Large intestine (tissue), 3 donors: ENCODE data around the gene CCSER2. TPM values are rescaled to one million over a fixed set of nuclear protein-coding genes. Genes with fewer than 3 reads are reported as not detected.

Source experiments
- DNase-seq, 2 donors: peaks; one replicate each; pipeline versions ENCODE4 v3.0.0 to v3.0.0-alpha.2; 2013
- H3K27ac ChIP-seq: one replicate; pipeline ENCODE4 v1.5.1; 2013; ENCODE audit warnings: low read length
- H3K27me3 ChIP-seq: 2 replicates; pipeline ENCODE4 v1.6.1; 2013; ENCODE audit warnings: low read length; ENCODE audit not compliant: control insufficient read depth, insufficient read depth
- H3K36me3 ChIP-seq: 2 replicates; pipeline ENCODE4 v1.6.1; 2013; ENCODE audit warnings: low read length; ENCODE audit not compliant: control insufficient read depth, insufficient read depth
- H3K4me1 ChIP-seq: one replicate; pipeline ENCODE4 v1.6.1; 2013; ENCODE audit warnings: low read length; ENCODE audit not compliant: control insufficient read depth, insufficient read depth
- H3K4me3 ChIP-seq: one replicate; pipeline ENCODE4 v1.5.1; 2013; ENCODE audit warnings: low read length
- H3K9me3 ChIP-seq: one replicate; pipeline ENCODE4 v1.6.1; 2013; ENCODE audit warnings: mild to moderate bottlenecking, low read depth, low read length, moderate library complexity; ENCODE audit not compliant: control insufficient read depth
- WGBS: methylation state at CpG from one replicate; pipeline ENCODE4 v1.1.5; 2013; ENCODE audit warnings: low lambda C conversion rate; ENCODE audit not compliant: insufficient coverage; 5-methylcytosine and 5-hydroxymethylcytosine counted together
- polyA plus RNA-seq: library from polyadenylated mRNA; unstranded; fragments of 120-200 nt; gene quantifications from one replicate; pipeline ENCODE4 v1.2.1, GENCODE V29; 2013

The CCSER2 gene
- polyA plus RNA-seq, 1 donor: 16.9 TPM

DNA sequence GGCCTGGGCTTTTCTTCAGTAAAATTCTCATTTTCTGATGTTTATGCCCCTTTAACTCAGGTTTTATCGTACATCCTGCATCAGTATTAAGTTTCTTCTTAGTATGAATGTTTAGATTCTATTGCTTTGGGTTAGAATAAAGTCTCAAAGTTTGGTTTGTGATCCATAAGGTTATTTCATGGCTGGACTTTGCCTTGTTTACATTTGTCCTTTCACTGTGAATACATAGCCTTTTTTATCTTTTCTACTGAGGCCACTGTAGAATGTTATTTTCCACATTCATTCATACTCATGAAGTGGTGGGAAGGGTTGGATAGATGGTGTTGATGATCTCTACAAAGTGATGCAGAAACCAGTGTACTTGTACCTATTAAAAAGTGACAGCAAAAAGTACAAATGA is 59.8 kb downstream of the CCSER2 start:
- no peaks in the 10 kb centered on the region for H3K4me1 ChIP-seq
- peaks cover 2% of the 10 kb centered on the region for H3K36me3 ChIP-seq
- H3K4me3 ChIP-seq: no peak overlapping the region
- H3K27me3 ChIP-seq: no peaks in the 10 kb centered on the region
- no peaks in the 10 kb centered on the region for H3K9me3 ChIP-seq
- no CpG with 5 or more reads among the region's 1 CpG for WGBS
- no peak for DNase-seq
- no peak overlapping the region for H3K27ac ChIP-seq

DNA sequence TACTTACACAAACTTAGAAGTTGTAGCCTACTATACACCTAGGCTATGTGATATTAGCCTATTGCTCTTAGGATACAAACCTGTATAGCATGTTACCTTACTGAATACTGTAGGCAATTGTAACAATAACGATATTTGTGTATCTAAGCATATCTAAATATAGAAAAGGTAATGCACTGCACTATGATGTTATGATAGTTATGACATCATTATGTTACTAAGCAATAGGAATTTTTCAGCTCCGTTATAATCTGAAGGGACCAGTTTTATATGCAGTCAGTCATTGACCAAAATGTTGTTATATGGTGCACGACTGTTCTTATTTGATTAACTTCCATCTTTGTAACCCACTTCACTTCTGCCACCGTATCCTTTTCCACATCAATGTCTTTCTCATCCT is 62.0 kb downstream of the CCSER2 start:
- Histone ChIP-seq H3K9me3 (no peaks in the 10 kb centered on the region), H3K4me1 (no peaks in the 10 kb centered on the region), H3K27ac (no peak overlapping the region), H3K4me3 (no peak overlapping the region), H3K27me3 (no peaks in the 10 kb centered on the region), H3K36me3 (peaks cover 2% of the 10 kb centered on the region)
- DNase-seq: no peak
- 90% methylated on average over 2 of the region's 4 CpGs for WGBS

DNA sequence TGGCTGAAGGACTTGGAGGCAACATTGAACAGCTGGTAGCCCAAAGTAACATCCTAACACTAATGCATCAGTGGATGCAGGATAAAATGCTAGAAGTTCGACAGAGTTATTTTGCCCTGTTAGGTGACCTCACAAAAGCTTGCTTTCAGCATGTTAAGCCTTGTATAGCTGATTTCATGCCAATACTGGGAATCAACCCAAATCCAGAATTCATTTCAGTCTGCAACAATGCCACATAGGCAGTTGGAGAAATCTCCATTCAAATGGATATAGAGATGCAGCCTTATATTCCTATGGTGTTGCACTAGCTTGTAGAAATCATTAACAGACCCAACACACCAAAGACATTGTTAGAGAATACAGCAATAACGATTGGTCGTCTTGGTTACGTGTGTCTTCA is 62.9 kb downstream of the CCSER2 start:
- Histone ChIP-seq H3K4me1 (no peaks in the 10 kb centered on the region), H3K9me3 (no peaks in the 10 kb centered on the region), H3K4me3 (no peak overlapping the region), H3K27ac (no peak overlapping the region), H3K27me3 (no peaks in the 10 kb centered on the region), H3K36me3 (peaks cover 2% of the 10 kb centered on the region)
- no peak for DNase-seq
- WGBS: no CpG with 5 or more reads among the region's 4 CpGs

DNA sequence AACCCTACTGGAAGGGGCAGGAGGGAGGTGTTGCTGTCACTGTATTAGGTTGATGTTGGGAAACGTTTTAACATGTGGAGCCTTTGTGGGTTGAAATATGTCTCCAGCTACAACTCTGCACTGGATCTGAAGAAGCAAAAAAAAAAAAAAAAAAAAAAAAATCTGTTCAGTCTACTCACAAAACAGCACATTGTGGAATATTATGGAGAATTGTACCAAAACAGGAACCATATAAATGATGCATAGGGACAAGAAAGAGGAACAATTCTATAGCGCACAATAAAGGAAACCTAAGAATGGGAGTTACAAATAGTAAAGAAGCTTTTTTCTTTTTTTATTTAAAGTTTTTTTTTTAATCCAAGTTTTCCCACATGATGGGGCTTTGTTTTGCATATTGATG is 63.8 kb downstream of the CCSER2 start:
- Histone ChIP-seq H3K27ac (no peak overlapping the region), H3K4me1 (no peaks in the 10 kb centered on the region), H3K9me3 (no peaks in the 10 kb centered on the region), H3K36me3 (peaks cover 2% of the 10 kb centered on the region), H3K27me3 (no peaks in the 10 kb centered on the region), H3K4me3 (no peak overlapping the region)
- WGBS: 100% methylated on average over 1 of the region's 2 CpGs
- DNase-seq: no peak

DNA sequence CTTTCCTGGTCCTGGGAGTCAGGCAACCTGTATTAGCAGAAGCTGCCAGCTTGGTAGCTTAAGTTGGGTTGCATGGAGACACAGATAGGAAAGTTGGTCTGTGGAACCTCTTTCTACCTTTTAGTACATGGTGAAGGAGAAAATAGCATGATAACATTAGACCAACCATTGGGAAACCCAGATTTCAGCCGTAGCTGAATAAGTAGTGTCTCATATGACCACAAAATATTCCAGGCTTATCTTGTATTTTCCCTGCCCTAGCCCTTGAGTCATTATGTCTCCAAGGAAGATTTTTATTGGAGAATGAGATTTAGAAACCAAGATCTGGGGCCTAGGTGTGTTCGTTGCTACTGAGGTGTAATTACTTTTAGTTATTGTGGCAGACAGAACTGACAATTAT is 67.2 kb downstream of the CCSER2 start:
- no peaks in the 10 kb centered on the region for H3K27me3 ChIP-seq
- peaks cover 2% of the 10 kb centered on the region for H3K36me3 ChIP-seq
- H3K9me3 ChIP-seq: peaks cover 5% of the 10 kb centered on the region
- H3K27ac ChIP-seq: no peak overlapping the region
- DNase-seq: no peak
- H3K4me1 ChIP-seq: no peaks in the 10 kb centered on the region
- WGBS: no CpG with 5 or more reads among the region's 2 CpGs
- no peak overlapping the region for H3K4me3 ChIP-seq

DNA sequence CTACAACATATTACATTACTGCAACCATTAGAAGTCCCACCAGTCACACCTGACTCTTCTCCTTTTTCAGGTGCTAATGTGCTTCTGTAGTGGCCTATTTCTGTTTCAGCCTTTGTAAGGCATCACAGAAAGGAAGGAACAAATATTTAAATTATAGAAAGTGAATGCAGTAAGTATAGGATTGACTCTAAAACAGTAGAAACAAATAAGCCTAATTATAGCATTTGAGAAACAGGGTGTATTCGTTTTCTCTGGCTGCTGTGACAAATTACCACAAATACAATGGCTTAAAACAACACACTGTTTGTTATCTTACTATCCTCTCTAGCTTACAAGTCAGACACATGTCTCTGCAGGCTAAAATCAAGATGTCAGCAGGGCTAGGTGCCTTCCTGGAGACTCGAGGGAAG is 69.4 kb downstream of the CCSER2 start:
- no peaks in the 10 kb centered on the region for H3K36me3 ChIP-seq
- H3K4me3 ChIP-seq: no peak overlapping the region
- DNase-seq: no peak
- H3K27ac ChIP-seq: no peak overlapping the region
- H3K27me3 ChIP-seq: no peaks in the 10 kb centered on the region
- no peaks in the 10 kb centered on the region for H3K4me1 ChIP-seq
- no CpG with 5 or more reads among the region's 2 CpGs for WGBS
- H3K9me3 ChIP-seq: peaks cover 5% of the 10 kb centered on the region

DNA sequence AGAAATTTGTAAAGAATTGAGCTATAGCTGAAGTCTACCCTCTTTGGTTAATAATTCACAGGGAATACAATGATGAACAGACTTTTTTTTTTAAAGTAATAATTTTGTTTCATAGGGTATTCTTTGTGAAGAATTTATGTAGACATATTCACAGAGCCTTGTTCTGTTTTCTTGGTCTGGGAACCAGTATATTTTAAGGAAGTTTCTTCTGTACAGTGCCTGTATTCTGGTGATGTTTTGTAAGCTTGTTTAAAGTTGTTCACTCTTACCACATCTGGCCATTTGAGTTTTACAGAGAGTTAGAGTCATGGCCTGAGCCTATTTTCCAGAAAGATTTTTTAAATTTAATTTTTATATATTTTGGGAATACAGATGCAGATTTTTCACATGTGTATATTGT is 70.3 kb downstream of the CCSER2 start:
- Histone ChIP-seq H3K27ac (no peak overlapping the region), H3K36me3 (no peaks in the 10 kb centered on the region), H3K27me3 (no peaks in the 10 kb centered on the region), H3K9me3 (peaks cover 5% of the 10 kb centered on the region), H3K4me1 (no peaks in the 10 kb centered on the region), H3K4me3 (no peak overlapping the region)
- DNase-seq: no peak

DNA sequence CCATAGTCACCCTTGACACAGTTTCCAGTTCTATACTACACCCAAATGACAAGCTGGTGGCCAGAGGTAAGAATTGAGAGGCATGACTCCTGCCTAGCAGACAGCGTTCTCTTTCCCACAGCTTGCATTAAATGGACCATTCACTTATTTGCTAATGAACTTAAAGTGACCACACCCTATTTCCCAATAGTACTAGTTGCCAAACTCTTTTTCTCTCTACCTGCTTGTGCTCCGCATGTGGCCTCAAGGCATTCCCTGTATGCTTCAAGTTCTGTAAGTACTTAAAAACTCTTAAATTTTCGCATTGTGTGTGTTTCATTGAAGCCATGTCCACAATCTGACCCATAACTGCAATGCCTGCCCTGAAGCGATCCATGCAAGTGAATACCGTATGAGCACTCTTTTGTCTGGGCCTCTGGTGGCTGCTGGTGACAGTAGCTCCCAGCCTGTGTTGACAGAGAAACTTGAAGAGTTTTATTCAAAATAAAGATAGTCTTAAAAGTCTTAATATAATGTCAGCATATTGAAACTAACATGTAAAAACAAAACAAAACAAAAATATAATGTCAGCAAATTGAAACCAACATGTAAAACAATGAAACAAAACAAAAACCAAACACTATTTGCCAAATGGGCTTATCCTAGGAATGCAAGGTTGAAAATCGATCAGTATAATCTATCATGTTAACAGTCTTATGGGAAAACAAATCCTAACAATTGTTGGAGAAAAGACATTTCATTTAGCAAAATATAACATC is 73.6 kb downstream of the CCSER2 start:
- H3K4me1 ChIP-seq: no peaks in the 10 kb centered on the region
- no peaks in the 10 kb centered on the region for H3K27me3 ChIP-seq
- no peak overlapping the region for H3K4me3 ChIP-seq
- no peak overlapping the region for H3K27ac ChIP-seq
- peaks cover 5% of the 10 kb centered on the region for H3K9me3 ChIP-seq
- H3K36me3 ChIP-seq: no peaks in the 10 kb centered on the region
- peak in 1 of 2 donors; percentile 2 for DNase-seq
- 80% methylated on average over 1 of the region's 6 CpGs for whole genome bisulfite sequencing

DNA sequence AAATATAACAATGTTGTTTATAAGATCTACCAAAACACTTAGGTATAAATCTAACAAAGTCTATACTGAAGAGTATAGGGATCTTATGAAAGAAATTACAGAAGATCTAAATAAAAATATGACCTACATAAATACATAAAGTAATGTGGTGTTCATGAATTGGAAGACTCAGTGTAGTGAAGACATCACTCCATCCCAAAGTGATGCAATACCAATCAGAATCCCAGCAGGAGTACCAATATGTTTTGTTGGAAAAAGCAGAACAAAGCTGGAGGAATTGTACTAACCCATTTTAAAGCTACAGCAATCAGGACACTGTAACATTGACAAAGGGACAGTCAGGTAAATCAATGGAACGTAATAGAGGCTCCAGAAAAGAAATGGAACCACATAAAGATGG is 76.4 kb downstream of the CCSER2 start:
- 100% methylated on average over 1 of the region's 1 CpG for WGBS
- H3K27me3 ChIP-seq: no peaks in the 10 kb centered on the region
- no peak overlapping the region for H3K27ac ChIP-seq
- DNase-seq: no peak
- H3K9me3 ChIP-seq: peaks cover 5% of the 10 kb centered on the region
- H3K4me3 ChIP-seq: no peak overlapping the region
- H3K4me1 ChIP-seq: no peaks in the 10 kb centered on the region
- H3K36me3 ChIP-seq: no peaks in the 10 kb centered on the region

DNA sequence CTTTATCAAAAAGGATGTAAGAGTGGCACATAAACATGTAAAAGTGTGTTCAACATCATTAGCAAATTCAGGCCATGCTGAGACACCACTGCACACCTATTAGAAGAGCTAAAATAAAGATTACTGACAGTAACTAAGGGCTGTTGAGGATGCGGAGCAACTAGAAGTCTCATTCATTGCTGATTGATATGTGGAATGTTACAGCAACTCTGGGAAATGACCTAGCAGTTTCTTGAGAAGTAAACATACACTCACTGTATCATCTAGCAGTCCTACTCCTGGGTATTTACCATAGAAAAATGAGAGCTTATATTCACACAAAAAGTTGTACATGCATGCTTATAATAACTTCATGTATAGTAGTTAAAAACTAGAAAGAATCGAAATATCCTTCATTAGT is 77.3 kb downstream of the CCSER2 start:
- WGBS: 100% methylated on average over 1 of the region's 2 CpGs
- Histone ChIP-seq H3K4me3 (no peak overlapping the region), H3K4me1 (no peaks in the 10 kb centered on the region), H3K27ac (no peak overlapping the region), H3K9me3 (no peaks in the 10 kb centered on the region), H3K27me3 (no peaks in the 10 kb centered on the region), H3K36me3 (no peaks in the 10 kb centered on the region)
- DNase-seq: no peak

DNA sequence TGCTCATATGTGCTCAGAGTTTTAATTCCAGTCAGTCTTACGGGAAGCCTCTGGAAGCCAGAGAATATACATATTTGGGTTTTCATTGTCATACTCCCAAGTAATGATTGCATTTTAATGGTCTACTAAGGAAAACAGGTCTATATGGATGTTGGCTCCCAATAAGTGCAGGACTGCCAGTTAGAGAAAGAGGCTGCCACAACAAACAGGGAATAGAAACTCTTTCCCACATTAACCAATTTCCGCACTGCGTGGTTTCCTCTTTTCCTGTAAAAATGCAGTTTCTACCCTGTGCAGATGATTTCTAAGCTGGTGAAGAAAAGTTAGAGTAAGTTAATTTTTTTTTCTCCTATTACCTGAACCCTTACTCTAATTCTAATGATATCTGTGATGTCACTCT is 78.2 kb downstream of the CCSER2 start:
- no CpG with 5 or more reads among the region's 3 CpGs for WGBS
- no peak overlapping the region for H3K27ac ChIP-seq
- no peak overlapping the region for H3K4me3 ChIP-seq
- no peaks in the 10 kb centered on the region for H3K4me1 ChIP-seq
- no peaks in the 10 kb centered on the region for H3K36me3 ChIP-seq
- no peak for DNase-seq
- no peaks in the 10 kb centered on the region for H3K9me3 ChIP-seq
- H3K27me3 ChIP-seq: no peaks in the 10 kb centered on the region
